ENCODE results near the gene SOX5. TPM values are rescaled to one million over a fixed set of nuclear protein-coding genes. Genes with fewer than 3 reads are reported as not detected.
"Not testable (repeated sequence)": the region's sequence is repeated elsewhere in the genome, so short reads cannot be mapped to it uniquely, and the experiment has no call there.

SOX5 gene
- total RNA-seq, 2 donors from 2014 or later = 7.6 to 13.2 TPM

DNA sequence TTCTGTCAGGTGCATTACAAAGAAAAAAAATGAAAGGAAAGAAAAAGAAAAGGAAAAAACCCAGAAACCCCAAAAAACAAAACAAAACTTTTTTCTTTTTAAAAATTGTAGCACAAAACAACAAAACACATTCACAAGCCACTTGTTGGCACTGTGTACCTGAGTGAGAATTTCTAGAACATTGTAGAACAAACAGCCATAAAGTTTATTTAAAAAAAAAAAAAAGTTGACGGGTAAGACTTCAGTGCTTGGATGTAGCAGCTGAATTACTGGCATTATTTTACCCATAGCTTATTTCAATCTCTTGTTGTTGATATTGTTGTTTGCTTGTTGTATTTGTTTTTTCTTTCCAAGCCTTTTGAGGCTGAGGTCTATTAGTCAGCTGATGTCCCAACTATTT lies 415.8 kb downstream of the SOX5 start:
- no peak for ATAC-seq
- intact Hi-C loops (cut with DNase I) = no loop called here

DNA sequence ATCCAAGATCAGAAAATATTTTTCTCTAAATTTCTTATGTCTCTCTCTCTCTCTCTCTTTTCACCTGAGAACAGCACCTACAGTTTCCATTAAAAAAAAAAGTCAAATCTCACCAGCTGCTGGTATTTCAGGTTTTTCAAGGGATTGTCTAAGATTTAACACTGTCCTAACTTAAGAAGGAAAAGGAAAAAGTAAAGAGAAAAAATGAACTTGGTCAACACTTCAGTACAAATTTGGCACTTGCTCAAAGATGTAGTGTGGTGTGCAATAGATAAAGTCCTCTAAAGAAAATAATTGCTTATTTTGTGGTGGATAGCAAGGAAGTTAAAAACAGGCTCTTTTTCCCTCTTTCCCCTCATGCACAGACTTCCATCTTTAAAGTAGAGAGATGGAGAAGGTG lies 416.2 kb downstream of the SOX5 start:
- no peak for ATAC-seq
- intact Hi-C loops (cut with DNase I) = no loop called here
- DNase-seq = no peak

More for the DNA sequence above, 415.8 kb downstream of the SOX5 start:
- no peak for DNase-seq

DNA sequence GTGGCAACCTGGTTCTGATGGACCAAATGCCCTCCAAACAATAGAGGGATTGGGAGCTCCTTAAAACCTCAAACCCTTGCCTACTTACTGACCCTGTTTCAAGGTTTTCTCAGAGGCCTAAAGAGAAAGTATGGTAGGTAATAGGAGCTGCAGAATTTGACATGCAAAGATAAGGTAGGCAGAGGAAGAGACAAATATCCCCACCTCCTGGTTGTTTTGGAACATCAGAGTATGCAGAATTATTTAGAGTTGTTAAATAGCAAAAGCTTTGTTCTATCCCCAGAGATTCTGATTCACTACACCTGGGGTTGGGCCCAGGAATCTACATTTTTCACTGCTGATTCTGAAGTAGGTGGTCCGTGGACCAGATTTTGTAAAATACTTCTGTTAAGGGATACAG lies 421.2 kb downstream of the SOX5 start:
- intact Hi-C loops (cut with DNase I) = no loop called here
- ATAC-seq (no peak), DNase-seq (no peak)

DNA sequence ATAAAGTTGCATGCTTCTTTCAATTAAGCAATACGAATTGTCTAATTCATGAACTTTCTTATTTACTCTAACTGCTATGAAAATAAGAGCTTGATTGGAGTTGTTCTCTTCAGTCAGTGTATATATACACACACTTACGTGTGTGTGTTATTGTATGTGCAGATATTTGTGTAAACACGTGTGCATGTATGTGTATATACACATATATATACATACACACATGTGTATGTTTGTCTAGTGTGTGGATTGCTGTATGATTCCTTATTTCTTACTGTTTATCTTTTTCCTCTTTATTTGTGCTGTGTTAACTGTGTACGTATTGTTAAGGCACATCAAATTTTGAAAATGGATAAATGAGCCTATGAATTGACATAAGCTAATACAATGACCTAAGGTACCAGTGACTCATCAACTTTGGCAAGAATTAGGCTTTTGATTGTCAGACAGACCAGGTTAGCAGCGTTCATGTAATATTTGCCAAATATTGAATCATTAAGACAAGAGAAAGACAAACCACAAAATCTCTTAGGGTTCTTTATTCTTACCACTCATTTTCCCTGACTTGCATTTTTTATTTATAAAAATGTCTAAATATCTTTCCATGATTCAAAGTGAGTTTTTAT lies 423.9 kb downstream of the SOX5 start:
- DNase-seq (no peak), ATAC-seq (no peak)
- intact Hi-C loops (cut with DNase I) = no loop called here

DNA sequence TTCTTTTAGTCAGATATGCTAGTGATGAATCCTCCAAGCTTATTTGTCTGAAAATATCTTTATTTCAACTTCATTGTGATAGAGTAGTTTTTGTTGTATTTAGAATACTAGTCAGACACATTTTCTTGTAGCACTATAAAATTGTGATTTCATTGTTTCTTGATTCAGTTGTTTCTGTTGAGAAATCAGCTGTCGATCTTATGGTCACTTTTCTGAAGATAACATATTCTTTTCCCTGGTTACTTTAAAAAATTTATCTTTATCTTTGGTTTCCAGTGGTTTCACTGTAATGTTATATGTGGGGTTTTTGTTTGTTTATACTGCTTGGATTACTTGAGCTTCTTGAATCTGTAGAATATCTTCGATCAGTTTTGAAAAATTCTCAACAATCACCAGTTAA lies 426.1 kb downstream of the SOX5 start:
- DNase-seq (no peak), ATAC-seq (no peak)
- intact Hi-C loops (cut with DNase I) = no loop called here

DNA sequence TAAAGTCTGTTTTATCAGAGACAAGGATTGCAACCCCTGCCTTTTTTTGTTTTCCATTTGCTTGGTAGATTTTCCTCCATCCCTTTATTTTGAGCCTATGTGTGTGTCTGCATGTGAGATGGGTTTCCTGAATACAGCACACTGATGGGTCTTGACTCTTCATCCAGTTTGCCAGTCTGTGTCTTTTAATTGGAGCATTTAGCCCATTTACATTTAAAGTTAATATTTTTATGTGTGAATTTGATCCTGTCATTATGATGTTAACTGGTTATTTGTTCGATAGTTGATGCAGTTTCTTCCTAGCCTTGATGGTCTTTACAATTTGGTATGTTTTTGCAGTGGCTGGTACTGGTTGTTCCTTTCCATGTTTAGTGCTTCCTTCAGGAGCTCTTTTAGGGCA lies 430.0 kb downstream of the SOX5 start:
- DNase-seq; ATAC-seq; intact Hi-C loops (cut with DNase I): not testable (repeated sequence)

DNA sequence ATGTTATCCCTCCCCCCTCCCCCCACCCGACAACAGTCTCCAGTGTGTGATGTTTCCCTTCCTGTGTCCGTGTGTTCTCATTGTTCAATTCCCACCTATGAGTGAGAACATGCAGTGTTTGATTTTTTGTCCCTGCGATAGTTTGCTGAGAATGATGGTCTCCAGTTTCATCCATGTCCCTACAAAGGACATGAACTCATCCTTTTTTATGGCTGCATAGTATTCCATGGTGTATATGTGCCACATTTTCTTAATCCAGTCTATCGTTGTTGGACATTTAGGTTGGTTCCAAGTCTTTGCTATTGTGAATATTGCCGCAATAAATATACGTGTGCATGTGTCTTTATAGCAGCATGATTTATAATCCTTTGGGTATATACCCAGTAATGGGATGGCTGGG lies 433.7 kb downstream of the SOX5 start:
- intact Hi-C loops (cut with DNase I); ATAC-seq: not testable (repeated sequence)

DNA sequence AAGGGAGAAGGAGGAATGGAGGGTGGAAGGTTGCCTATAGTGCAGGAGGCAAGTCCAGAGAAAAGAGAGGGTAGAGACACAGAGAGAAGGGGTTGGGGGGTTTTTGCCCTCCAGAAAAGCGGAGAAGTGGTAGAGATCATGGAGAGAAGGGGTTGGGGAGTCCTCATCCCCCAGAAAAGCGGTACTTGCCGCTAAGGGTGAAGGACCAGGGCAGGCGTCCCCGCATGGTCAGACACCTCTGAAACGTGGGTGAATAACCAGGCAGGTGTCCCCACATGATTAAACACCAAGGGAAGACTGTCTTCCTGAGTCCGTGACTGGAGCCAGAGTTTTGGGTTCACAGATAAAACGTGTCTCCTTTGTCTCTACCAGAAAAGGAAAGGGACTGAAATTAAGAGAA lies 439.0 kb downstream of the SOX5 start:
- ATAC-seq (no peak), DNase-seq (no peak)
- intact Hi-C loops (cut with DNase I) = no loop called here

More for the DNA sequence above, 433.7 kb downstream of the SOX5 start:
- DNase-seq = not testable (repeated sequence)

DNA sequence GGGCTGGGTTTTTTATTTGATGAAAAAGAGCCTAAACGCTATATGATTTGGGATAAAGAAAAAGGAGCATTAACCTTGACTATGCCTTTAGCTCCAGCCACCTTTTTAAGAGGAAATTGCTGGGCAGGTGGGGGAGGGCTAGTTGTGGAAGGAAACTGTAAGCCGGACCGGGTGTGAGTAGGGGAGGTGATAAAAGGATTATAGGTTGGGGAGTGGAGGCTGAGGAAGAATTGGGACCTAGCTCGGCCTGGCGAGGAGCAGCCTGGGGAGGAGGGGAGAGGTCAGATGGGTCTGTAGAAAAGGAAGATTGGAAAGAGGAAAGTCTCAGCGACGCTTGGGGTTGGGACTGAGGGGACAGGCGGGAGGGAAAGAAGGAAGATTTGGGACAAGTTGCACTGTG lies 439.6 kb downstream of the SOX5 start:
- not testable (repeated sequence) for ATAC-seq

DNA sequence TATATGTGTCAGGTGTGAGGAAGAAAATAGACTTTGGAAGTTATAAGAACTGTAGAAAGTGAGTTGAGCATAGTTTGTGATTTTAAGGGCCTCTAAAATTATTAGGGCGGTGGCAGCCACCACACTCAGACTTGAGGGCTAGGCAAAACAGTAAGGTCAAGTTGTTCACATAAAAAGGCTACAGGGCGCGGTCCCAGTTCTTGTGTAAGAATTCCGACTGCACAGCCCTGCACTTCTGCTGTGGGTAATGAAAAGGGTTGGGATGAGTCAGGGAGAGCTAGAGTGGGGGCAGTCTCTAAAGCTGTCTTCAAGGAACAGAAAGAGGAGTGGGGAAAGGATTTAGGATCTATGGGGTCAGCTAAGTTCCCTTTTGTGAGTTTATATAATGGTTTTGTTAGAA lies 441.7 kb downstream of the SOX5 start:
- intact Hi-C loops (cut with DNase I); ATAC-seq; DNase-seq: not testable (repeated sequence)

More for the DNA sequence above, 439.6 kb downstream of the SOX5 start:
- intact Hi-C loops (cut with DNase I); DNase-seq: not testable (repeated sequence)

DNA sequence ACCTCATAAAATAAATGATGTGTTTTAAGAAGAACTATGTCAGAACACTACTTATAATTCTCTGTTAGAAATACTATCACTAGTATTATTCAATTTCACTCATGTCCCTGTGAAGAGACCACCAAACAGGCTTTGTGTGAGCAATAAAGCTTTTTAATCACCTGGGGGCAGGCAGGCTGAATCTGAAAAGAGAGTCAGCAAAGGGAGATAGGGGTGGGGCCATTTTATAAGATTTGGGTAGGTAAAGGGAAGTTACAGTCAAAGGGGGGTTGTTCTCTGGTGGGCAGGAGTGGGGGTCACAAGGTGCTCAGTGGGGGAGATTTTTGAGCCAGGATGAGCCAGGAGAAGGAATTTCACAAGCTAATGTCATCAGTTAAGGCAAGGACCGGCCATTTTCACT lies 443.7 kb downstream of the SOX5 start:
- DNase-seq; ATAC-seq; intact Hi-C loops (cut with DNase I): not testable (repeated sequence)

DNA sequence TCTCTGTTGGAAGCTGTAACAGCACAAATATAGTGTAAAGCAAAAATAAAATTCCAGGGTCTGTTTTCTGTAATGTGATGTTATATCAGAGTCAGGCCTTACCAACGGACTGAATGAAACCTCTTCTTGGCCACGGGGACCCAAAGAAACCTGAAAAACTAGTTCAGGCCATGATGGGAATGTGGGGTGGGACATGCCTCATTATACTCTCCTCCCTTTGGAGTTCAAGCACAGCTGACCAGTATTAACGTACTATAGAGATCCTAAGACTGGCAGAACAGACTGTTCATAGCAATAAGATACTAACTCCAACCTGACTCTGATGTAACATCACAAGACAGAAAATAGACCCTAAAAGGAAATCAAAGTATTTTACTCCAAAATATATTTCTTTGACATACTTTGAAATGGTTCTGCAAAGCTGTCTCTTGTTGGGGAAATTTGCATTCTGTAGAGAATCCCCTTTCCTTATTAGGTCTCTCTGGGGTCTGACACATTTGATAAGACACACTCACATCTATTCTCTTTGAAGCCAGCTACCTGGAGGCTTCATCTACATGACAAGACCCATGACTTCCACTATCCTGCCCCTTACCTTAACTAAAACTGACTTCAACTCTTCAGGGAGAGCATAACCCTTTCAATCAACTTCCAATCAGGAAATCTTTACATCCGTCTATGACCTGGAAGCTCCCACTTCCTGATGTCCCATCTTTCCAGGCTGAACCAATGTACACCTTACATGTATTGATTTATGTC lies 444.6 kb downstream of the SOX5 start:
- ATAC-seq = no peak

DNA sequence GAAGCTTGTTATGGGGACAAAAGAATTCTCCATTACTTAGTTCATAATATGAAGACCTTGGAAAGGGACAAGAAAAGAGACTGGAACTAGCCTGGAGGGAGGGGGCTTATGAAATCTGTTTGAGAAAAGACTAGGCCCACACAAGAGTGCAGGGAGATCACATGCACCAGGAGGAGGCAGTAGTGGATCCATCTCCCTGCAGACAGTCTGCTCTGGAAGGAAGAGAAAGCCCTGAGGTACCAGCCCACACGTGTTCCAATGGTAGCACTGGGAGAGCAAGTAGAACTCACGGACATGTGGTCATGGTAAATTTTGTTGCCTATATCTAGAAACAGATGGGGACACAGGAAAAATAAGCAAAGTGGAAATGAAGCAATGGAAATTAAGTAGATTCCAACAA lies 445.4 kb downstream of the SOX5 start:
- no peak for DNase-seq
- no peak for ATAC-seq
- intact Hi-C loops (cut with DNase I) = no loop called here

More for the DNA sequence above, 444.6 kb downstream of the SOX5 start:
- intact Hi-C loops (cut with DNase I) = no loop called here
- DNase-seq = no peak

DNA sequence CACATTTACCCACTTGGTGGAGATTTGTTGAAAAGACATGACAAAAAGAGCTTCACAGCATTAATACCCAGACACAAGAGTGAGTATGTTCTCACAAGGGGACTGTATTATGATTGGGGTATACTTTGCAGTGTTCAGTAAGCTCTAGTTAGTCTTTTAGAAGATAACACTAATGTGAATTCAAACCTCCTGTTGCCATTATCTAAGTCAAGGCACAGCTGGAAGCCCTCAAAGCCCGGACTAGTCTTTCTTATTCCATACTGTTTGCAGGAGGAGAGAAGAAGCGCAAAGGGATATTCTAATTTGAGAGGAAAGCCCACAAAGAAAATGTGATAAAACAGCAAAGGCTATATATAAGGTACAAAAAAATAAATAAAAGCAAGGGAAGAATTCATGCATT lies 445.9 kb downstream of the SOX5 start:
- intact Hi-C loops (cut with DNase I) = no loop called here
- ATAC-seq (no peak), DNase-seq (no peak)

DNA sequence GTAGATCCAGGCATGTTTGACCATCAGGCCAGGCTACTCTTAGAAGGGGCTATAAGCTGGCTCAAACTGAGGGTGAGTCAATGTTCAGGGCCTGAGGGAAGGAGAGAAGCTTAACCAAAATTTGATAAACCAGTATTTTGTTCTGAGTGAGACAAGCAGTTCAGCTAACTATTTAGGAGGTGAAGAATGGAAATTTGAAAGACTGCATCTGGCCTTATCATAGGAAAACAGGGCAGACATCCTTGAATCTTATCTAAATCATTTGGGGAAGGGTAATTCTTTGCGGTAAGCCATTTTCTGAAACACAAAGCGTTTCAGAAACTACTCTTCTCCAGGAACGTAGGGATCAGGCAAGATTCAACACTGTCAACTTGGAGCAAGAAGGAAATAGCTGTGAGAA lies 447.2 kb downstream of the SOX5 start:
- DNase-seq = no peak
- ATAC-seq = no peak
- intact Hi-C loops (cut with DNase I) = no loop called here

DNA sequence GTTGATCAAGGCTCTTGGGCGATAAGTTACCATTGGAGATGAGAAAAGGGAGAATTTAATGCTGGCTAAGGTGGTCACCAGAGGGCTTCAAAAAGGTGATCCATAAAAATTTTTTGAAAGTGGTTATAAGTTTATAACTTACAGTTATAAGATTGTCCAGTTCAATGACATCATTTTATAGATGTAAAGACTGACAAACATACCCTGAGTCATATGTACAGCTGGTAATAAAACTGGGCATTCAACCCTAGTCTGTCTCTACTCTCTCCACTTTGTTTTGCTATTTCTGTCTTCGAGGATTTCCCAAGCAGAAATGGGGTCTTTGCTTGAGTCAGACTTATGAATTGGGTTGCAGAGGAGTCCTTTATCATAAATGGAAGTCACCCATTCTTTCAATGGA lies 454.0 kb downstream of the SOX5 start:
- no peak for DNase-seq
- ATAC-seq = no peak
- intact Hi-C loops (cut with DNase I) = no loop called here

DNA sequence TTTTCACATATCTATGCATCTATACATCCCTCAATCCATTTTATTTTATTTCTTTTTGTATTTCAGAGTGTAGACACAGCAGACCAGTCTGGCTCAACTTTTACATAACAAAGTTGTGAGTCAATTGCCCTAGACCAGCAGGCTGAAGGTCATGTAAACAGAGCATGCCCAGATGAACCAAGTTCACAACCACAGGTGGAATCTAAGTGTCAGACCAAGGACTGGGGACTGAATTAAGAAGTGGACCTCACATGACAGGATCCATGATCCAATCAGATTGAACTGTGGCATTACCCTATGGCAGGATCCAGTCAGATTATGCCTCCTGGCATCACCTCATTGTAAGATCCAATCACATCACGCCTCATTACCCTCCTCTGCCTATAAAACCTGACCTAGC lies 455.8 kb downstream of the SOX5 start:
- ATAC-seq = no peak
- intact Hi-C loops (cut with DNase I) = no loop called here

DNA sequence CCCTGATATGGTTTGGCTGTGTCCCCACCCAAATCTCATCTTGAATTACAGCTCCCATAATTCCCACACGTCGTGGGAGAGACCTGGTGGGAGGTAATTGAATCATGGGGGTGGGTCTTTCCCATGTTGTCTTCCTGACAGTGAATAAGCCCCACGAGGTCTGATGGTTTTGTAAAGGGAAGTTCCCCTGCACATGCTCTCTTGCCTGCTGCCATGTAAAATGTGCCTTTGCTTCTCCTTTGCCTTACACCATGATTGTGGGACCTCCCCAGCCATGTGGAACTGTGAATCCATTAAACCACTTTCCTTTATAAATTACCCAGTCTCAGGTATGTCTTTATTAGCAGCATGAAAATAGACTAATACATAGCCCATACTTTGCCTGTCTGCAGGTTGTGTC lies 458.4 kb downstream of the SOX5 start:
- DNase-seq; intact Hi-C loops (cut with DNase I); ATAC-seq: not testable (repeated sequence)

More for the DNA sequence above, 455.8 kb downstream of the SOX5 start:
- DNase-seq = no peak

DNA sequence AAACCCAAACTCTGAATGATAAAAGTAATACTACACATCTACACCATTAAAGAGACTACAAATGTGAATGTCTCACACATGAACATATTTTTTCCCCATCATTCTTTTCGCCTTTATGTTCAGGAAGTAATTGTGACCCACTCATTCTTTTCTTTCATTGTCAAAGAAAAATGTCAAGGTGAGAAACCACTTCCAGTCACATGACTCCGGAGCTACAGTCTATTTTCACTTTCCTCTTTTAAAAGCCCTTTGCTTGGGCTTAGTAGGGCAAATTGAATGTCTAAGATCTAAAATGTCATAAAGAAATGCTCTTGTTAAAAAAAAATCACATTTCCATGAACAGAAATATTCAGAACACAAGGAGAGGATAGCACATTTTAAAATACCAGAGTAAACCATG lies 461.3 kb downstream of the SOX5 start:
- intact Hi-C loops (cut with DNase I) = no loop called here

DNA sequence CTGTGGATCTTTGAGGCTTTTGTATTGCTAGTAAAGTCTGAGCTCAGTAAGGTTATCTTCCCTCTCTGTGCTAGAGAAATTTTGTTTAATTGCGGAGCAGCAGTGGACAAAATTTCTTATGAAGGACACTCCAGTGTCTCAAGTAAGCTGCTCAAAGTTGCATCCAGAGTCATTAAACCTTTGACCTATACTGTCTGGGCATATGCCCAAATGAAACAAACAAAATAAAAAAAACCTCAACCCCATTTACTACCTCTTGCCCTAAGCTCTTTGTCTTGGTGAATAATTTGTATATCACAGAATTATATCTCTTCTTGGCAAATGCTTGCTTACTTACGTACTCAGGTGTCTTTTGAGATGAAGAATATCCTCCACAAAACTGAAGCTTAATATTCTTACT lies 465.2 kb downstream of the SOX5 start:
- intact Hi-C loops (cut with DNase I) = no loop called here
- no peak for ATAC-seq
- no peak for DNase-seq

More for the DNA sequence above, 461.3 kb downstream of the SOX5 start:
- ATAC-seq (no peak), DNase-seq (no peak)

DNA sequence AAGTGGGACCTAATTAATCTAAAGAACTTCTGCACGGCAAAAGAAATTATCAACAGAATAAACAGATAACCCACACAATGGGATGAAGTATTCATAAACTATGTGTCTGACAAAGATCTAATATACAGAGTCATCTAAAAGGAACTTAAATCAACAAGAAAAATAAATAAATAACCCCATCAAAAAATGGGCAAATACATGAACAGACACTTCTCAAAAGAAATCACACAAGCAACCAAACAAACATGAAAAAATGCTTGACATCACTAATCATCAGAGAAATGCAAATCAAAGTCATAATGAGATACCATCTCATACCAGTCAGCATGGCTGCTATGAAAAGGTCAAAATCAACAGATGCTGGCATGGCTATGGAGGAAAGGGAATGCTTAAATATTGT lies 466.9 kb downstream of the SOX5 start:
- DNase-seq (no peak), ATAC-seq (no peak)
- intact Hi-C loops (cut with DNase I) = no loop called here

All from left cardiac atrium (tissue), 4 donors.